ENCODE data around the gene CPE. TPM values are rescaled to one million over a fixed set of nuclear protein-coding genes. Genes with fewer than 3 reads are reported as not detected.

The CPE gene
- total RNA-seq, 1 experiment from 2014 or later: 29.3 TPM

GRCh38 chr4:165425629-165426028 is 46.8 kb downstream of the CPE start:
- ChIA-PET CTCF (no interaction called here), RAD21 (ENCODE audit: low non-redundant PET in 1 of 2, low total read pairs in 2 of 2, uncharacterized antibody in 2 of 2, unreplicated experiment in 2 of 2) (no interaction called here), POLR2A (no interaction called here)
- H3K79me2 ChIP-seq (ENCODE audit: insufficient read depth, low read length): no peaks in the 10 kb centered on the region
- H2AFZ ChIP-seq (ENCODE audit: low read depth, low read length, poor library complexity, severe bottlenecking): no peak overlapping the region
- H3K4me2 ChIP-seq (ENCODE audit: low read length): no peak overlapping the region
- no peak overlapping the region for H3K4me3 ChIP-seq (replicated peaks in 1 of 2; ENCODE audit: low read depth in 1 of 2, low read length in 2 of 2)
- H3K9me3 ChIP-seq (ENCODE audit: control insufficient read depth in 1 of 2, insufficient read depth in 1 of 2, low read depth in 1 of 2, low read length in 2 of 2): no peaks in the 10 kb centered on the region
- no peak overlapping the region for H3K9ac ChIP-seq (ENCODE audit: low read length)
- BruUV-seq (replicated peaks): no TSS peak
- intact Hi-C loops (cut with micrococcal nuclease): no loop called here
- H4K20me1 ChIP-seq (ENCODE audit: insufficient read depth): no peaks in the 10 kb centered on the region
- no peak overlapping the region for H3K27ac ChIP-seq (ENCODE audit: low read depth, low read length)
- no peaks in the 10 kb centered on the region for H3K36me3 ChIP-seq (ENCODE audit: control insufficient read depth in 1 of 2, insufficient read depth in 2 of 2, low read length in 2 of 2)
- DNase-seq (ENCODE audit: low read depth, low spot score) (no peak), ATAC-seq (no peak)
- H3K4me1 ChIP-seq (ENCODE audit: control insufficient read depth in 1 of 2, insufficient read depth in 2 of 2, low read length in 2 of 2): no peaks in the 10 kb centered on the region
- TF ChIP-seq EGR1 (IDR thresholded peaks at IDR 0.05; ENCODE audit: low read depth) (no peak), YY1 (IDR thresholded peaks at IDR 0.05; ENCODE audit: extremely low read depth, insufficient replicate concordance, low read depth, low read length) (no peak), CTCF (IDR thresholded peaks at IDR 0.05 in 2 of 3, conservative IDR thresholded peaks at IDR 0.05 in 1 of 3; ENCODE audit: borderline replicate concordance in 1 of 3, insufficient read depth in 1 of 3, low read depth in 2 of 3, low read length in 2 of 3) (no peak), CEBPB (IDR thresholded peaks at IDR 0.05; ENCODE audit: low read depth) (no peak), ZNF274 (IDR thresholded peaks at IDR 0.05; ENCODE audit: low read depth, low read length) (no peak), MAX (IDR thresholded peaks at IDR 0.05) (no peak), SIN3A (IDR thresholded peaks at IDR 0.05; ENCODE audit: low read depth) (no peak)
- no peaks in the 10 kb centered on the region for H3K9me2 ChIP-seq (ENCODE audit: insufficient read depth)
- no peaks in the 10 kb centered on the region for H3K27me3 ChIP-seq (ENCODE audit: insufficient read depth, low read length)

- Histone ChIP-seq H3K79me2 (ENCODE audit: insufficient read depth, low read length) (no peaks in the 10 kb centered on the region), H2AFZ (ENCODE audit: low read depth, low read length, poor library complexity, severe bottlenecking) (no peak overlapping the region), H3K9ac (ENCODE audit: low read length) (no peak overlapping the region), H3K27ac (ENCODE audit: low read depth, low read length) (no peak overlapping the region), H3K4me3 (replicated peaks in 1 of 2; ENCODE audit: low read depth in 1 of 2, low read length in 2 of 2) (no peak overlapping the region), H4K20me1 (ENCODE audit: insufficient read depth) (no peaks in the 10 kb centered on the region), H3K4me1 (ENCODE audit: control insufficient read depth in 1 of 2, insufficient read depth in 2 of 2, low read length in 2 of 2) (no peaks in the 10 kb centered on the region), H3K27me3 (ENCODE audit: insufficient read depth, low read length) (no peaks in the 10 kb centered on the region), H3K4me2 (ENCODE audit: low read length) (no peak overlapping the region), H3K9me2 (ENCODE audit: insufficient read depth) (no peaks in the 10 kb centered on the region), H3K36me3 (ENCODE audit: control insufficient read depth in 1 of 2, insufficient read depth in 2 of 2, low read length in 2 of 2) (no peaks in the 10 kb centered on the region), H3K9me3 (ENCODE audit: control insufficient read depth in 1 of 2, insufficient read depth in 1 of 2, low read depth in 1 of 2, low read length in 2 of 2) (no peaks in the 10 kb centered on the region)
- intact Hi-C loops (cut with micrococcal nuclease): no loop called here
- ATAC-seq (no peak), DNase-seq (ENCODE audit: low read depth, low spot score) (no peak)
- POLR2A ChIA-PET: no interaction called here
- RAD21 ChIA-PET (ENCODE audit: low non-redundant PET in 1 of 2, low total read pairs in 2 of 2, uncharacterized antibody in 2 of 2, unreplicated experiment in 2 of 2): no interaction called here
- CTCF ChIA-PET: no interaction called here
- TF ChIP-seq FOSL1 (IDR thresholded peaks at IDR 0.05; ENCODE audit: low read depth): no peak
- no peak for TF ChIP-seq ZFX (IDR thresholded peaks at IDR 0.05)
- no peak for TF ChIP-seq POLR2A (IDR thresholded peaks at IDR 0.05; ENCODE audit: borderline replicate concordance, extremely low read depth, insufficient read depth, insufficient read length)
- TF ChIP-seq POLR2AphosphoS5 (IDR thresholded peaks at IDR 0.05; ENCODE audit: low read depth, low read length): no peak
- TF ChIP-seq RAD21 (IDR thresholded peaks at IDR 0.05; ENCODE audit: low read depth): no peak
- no peak for TF ChIP-seq EZH2phosphoT487 (IDR thresholded peaks at IDR 0.05; ENCODE audit: borderline replicate concordance)
- BruUV-seq (replicated peaks): no TSS peak
These were observed 47.5 kb downstream of the CPE start for GRCh38 chr4:165426331-165426730.

Data from HCT116 (cell line).